Effector CD4-positive, alpha-beta T cell (primary cell): ENCODE data around the gene ANKRD2.
"Not testable (repeated sequence)": the region's sequence is repeated elsewhere in the genome, so short reads cannot be mapped to it uniquely, and the experiment has no call there.

Experiments used
- DNase-seq: peaks from one replicate; pipeline ENCODE4 v3.0.0-alpha.2; 2020

The ANKRD2 gene

DNA sequence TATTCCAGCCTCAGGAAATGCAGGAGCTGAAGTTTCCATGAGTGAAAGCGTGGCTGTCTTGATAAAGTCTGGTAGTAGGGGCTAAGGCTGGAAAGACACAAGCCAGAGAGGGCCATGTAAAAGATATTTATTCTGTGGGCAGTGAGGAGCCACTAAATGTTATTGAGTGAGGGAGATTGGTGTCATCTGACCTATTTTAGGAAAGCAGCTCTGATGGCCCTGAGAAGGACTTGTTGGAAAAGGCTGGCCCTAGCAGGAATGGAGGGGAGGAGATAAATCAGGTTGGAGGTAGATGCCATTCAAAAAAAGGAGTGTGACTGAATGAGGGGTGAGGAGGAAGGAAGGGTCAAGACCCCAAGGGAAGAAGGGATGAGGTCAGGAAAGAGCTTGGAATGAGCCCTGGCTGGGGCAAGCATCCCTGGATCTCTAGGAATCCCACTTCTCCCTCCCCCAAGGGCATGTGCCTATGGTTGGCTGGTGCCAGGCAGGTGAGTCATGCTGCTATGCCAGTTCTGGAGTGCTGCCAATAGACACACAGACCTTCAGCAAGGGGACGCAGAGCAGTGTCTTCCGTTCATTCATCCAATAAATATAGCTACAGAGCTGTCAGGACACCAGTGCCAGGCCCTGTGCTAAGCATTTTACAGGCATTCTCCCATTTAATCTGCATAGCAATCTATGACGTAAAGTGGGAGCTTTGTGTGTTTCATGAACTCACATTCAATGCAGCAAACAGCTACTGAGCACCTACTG is 2.0 kb downstream of the ANKRD2 start:
- no peak for DNase-seq

DNA sequence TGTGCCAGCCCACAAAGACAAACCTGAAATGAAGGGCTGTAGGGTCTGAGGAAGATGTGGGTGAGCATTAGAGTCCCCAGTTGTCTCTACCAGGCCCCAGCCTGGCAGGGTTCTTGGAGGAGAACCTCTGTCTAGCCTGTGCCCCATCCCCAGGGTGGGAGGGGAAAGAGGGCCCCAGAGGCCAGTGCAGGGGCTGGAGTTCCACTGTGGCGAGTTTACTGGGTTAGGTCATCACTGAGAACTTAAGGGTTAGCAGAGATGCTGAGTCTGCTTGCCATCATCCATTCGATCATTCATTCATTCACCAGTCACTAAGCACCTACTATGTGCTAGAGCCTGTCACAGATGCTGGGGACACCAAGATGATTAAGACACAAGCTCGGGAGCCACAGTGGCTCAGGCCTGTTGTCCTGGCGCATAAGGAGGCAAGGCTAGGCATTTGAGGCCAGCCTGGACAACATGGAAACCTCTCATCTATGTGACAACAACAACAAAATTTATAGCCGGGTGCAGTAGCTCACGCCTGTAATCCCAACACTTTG is 2.6 kb downstream of the ANKRD2 start:
- no peak for DNase-seq

DNA sequence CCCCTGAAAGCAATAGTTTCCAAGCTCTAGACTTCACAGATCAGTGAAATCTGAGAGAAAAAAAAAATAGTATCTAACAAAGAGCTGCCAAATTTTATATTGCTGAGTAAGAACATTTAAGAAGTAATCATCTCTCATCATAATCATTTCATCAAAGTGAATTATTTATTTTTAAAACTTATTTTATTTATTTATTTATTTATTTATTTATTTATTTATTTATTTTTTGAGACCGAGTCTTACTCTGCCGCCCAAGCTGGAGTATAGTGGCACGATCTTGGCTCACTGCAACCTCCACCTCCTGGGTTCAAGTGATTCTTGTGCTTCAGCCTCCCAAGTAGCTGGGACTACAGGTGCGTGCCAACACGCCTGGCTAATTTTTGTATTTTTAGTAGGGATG is 3.9 kb downstream of the ANKRD2 start:
- not testable (repeated sequence) for DNase-seq

DNA sequence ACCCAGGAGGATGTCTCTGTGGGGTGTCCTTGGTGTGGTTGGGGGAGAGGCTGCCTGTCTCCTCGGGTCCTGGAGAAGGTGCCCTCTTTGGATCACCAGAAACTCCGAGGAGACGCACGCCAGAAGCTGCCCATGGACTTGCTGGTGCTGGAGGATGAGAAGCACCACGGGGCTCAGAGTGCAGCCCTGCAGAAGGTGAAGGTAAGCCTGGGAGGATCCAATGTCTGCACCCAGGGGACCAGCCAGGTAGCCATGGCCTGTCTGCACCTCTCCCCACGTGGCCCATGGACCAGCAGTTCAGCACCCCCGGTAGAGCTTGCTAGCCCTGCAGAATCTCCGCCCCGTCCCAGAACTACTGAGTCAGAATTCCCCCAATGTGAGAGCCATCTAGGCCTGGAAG is 5.1 kb downstream of the ANKRD2 start:
- no peak for DNase-seq

DNA sequence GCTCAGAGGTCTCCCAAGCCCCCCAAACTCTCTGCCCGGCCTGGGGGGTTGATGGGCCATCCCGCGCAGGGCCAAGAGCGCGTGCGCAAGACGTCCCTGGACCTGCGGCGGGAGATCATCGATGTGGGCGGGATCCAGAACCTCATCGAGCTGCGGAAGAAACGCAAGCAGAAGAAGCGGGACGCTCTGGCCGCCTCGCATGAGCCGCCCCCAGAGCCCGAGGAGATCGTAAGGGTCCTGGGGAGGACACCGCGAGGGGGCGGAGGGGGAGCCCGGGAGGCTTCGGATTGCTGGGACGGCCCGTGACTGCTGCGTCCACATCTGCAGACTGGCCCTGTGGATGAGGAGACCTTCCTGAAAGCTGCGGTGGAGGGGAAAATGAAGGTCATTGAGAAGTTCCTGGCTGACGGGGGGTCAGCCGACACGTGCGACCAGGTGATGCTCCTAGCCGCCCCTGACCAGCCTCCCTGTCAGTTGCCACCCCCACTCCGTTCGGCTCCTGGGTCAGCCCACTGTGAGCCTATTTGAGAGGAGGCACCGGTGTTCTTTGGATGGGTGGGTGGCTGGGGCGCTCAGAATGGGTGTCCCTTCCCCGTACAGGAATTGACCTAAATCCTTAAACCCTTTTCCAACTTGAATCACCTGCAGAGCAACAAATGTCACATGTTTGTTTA is 5.7 kb downstream of the ANKRD2 start:
- DNase-seq, result no peak

DNA sequence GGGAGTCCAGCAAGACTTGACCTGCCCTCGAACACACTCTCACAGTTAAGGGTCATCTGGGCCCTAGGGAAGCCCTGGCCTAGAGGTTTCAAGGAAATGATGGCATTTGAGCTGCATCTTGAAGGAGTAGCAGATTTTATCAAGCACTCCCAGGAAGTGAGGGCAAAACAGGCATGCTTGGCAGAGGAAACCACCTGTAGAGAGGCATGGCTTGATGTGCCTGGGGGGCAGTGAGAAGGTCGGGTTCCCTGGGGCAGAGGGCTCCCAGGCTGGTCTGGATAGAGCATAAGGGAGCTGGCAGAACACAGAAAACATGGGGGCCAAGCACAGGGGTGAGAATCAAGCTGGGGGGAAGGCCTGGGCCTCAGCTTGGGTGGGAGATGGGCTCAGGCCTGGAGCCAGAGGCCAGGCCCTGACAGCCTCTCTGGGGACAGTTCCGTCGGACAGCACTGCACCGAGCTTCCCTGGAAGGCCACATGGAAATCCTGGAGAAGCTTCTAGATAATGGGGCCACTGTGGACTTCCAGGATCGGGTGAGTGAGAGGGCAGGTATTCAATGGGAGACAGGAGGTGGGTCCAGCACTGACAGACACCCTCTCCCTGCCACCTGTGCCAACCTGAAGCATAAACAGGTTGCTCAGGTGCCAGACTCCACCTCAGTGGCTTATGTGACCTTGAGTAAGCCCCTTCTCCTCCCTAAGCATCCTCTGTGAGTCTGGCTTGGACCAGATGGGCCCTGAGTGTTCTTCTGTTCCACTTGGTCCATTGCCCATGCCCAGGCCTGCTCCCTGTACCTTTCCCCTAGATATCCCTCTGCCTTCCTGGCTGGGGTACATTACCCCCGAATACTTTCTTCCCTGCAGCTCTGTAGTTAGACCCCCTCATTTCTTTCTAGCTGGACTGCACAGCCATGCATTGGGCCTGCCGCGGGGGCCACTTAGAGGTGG is 8.1 kb downstream of the ANKRD2 start:
- no peak for DNase-seq

DNA sequence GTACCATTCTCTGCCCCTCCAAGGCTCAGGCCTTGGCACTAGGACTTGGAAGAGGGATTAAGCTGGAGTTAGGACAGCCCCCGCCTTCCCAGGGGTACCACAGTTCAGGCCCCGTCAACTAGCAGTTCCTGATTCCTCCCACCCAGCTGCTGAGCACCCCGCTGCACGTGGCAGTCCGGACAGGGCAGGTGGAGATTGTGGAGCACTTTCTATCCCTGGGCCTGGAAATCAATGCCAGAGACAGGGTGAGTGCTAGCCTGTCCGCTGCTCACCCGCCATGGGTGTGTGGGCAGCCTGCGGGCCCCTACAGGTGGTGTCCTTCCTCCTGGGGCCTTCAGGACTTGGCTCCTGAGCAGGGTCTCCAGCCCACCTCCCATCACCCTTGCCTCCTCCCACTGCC is 9.6 kb downstream of the ANKRD2 start:
- no peak for DNase-seq

DNA sequence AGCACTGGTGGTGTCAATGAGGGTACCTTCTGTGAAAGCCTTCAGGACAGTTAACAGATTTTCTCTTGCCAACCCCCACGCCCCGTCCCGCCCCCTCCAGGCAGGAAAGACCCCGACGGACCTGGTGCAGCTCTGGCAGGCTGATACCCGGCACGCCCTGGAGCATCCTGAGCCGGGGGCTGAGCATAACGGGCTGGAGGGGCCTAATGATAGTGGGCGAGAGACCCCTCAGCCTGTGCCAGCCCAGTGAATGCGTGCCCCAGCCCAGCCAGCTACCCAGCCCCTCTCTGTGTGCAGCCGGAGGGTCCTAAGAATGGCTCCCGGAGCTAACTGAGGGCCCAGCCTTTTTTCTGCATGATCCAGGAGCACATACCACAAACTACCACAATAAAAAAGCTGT is 10.9 kb downstream of the ANKRD2 start:
- no peak for DNase-seq

DNA sequence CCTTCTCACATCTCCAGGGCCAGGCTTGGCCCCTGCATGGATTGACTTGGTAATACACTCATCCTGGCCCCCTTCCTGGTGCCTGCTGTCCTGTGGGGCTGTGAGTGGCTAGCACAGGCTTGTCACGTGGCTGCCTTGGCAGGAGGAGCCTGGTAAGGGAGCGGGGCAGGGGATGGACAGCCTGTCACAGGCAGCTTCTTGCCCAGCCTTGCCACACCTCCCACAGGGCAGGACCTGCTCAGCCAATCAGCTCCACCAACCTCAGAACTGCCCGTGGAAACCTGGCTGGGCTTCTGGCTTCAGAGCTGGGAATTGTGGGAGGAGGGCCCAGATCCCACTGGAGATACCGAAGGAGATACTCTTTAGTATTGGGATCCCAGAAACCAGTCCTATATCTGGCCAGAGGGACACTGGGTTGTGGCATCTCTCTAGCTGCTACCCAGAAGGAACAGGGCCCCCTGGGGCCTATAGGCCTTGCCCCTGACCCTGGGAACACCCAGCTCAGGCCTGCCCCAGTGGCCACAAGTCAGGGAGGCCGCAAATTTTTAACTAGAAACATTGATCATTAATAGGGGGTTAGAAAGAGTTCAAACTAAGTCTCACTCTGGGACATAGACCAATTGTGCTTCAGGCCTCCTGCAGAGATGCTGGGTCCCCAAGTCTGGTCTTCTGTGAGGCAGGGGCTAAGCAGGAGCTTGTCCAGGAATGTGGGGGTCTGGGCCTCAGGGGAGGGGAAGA is 11.7 kb downstream of the ANKRD2 start, which contains the start of gene HOGA1:
HOGA1 (plus strand) TSS at position 330 of the 738 bp plus-strand sequence; CDS start at position 645, 315 bp downstream.
- no peak for DNase-seq

DNA sequence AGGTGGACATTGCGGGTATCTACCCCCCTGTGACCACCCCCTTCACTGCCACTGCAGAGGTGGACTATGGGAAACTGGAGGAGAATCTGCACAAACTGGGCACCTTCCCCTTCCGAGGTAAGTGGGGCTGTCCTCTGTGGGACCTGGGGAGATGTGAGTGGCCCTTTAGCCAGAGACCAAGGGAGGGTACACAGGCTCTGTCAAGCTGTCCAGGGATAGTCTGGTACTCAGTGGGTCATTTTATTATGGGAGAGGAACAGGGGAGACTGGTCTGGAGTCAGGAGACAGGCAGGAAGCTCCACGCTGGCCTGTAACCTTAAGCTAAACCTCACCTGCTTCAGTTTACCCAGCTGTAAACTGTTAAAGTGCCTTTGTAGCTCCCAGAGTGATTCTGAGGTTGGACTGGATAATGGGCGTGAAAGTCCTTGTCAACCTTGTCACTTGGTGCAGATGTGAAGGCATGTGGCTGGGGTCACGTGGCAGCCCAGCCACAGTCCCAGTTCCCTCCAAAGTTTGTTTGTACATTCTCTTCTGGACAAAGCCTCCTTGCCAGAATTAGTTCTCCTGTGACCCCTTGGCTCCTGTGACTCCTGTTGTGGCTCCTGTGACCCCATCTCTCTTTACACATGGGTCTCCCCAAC is 12.3 kb downstream of the ANKRD2 start:
- no peak for DNase-seq

DNA sequence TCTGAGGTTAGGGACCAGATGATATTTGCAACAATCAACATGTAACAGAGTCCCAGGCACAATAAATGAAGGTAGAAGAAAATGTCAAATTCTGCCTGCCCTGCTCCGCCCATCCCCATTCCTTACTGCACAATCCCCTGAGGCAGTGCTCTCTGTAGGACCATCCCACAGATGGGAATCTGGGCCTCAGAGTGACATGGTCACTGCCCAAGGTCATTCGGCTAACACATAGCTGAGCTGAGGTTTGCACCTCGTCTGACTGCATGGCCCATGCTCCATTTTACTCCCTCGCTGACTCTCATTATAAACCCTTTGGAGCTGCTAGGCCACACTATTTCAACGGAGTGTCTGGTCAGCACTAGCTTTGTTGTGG is 12.8 kb downstream of the ANKRD2 start:
- DNase-seq, result no peak

DNA sequence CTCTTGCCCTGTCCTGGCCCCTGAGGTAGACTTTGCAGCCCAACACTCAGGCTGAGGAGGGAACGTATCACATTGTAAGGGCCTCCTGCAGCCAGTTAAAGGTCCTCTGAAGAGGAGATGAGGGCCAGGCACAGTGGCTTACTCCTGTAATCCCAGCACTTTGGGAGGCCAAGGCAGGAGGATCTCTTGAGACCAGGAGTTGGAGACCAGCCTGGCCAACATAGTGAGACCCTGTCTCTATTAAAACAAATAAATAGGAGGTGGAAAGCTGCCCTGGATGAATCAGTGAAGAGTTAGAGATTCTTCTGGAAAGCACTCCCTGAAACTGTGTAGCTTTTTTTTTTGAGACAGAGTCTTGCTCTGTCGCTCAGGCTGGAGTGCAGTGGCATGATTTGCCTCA is 14.6 kb downstream of the ANKRD2 start:
- DNase-seq, result no peak

DNA sequence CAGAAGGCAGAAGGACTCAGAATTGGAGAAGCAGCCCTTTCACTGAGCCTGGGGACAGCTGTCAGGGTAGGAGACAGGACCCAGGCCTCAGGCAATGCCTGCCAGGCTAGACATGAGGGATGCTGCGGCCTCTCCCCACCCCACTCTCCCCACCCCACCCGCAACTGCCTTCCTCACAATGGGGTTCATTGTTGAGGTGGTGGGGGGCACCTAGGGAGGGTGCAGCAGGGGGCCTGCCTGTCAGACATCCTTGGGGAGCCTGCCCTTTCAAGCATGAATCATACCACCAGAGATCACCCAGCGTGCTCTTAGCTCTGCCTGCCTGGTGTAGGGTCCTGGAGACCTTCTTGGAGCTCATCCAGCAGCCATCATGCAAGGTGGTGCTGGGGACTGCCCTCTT is 16.9 kb downstream of the ANKRD2 start, which contains the start of gene C10orf62:
C10orf62 (plus strand) TSS at position 243 of the 400 bp plus-strand sequence. CDS start 177 bp downstream, outside the sequence.
- DNase-seq, result no peak

DNA sequence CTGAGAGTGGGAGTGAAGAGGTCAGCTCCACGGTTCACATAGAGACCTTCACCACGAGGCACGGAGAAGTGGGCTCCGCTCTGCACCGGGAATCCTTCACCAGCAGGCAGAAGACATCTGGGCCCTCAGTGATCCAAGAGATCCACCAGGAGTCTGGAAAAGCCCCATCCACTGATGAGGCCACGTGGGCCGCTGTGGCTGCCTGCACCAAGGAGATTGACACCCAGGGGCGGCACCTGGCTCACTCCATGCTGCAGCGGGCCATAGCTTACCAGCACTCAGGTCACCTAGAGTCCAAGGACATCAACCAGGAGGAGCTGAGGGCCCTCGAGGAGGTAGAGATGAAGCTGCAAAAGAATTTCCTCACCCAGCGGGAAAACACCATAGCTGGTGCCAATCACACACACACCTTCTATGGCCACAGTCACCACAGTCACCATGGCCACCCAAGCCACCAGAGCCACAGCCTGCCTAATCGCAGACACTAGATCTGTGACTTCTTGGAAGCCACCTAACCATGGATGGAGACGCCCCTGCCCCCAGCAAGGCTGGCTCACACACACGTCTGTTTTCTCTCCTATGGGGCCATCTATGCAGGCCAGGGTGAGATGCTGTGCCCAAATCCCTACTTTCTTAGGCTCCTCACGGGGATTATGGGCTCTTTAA is 17.6 kb downstream of the ANKRD2 start:
- no peak for DNase-seq

DNA sequence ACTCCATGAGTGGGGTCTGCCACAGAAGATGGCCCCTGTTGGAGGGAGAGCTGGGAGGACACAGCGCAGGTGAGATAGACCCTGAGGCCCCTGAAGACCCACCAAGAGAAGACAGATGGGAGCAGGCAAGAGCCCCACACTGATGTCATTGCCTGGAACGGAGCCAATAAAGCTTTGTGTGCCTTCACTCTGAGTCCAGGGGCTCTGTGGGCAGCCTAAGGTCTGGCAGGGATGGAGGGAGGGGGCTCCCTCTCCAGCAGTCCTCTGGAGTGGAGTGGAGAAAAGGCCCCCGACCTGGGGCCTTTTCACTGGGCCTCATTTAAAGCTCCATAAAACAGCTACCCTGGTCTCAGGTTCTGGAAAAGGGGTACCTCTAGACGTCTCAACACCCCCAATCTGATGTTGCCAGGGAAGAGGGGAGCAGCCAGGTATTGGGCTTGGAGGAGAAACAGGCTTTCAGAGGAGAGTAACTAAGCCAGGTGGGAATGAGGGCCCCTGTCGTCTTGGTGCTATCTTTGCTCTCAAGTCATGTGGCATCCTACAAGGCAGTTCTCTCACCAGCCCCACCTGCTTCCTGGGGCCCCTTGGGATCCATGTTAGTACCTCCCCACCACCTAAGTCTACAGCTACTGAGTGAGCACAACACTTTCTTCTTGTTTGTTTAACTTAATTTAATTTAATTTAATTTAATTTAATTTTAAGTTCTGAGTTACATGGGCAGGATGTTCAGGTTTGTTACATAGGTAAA is 18.3 kb downstream of the ANKRD2 start:
- DNase-seq, result no peak

DNA sequence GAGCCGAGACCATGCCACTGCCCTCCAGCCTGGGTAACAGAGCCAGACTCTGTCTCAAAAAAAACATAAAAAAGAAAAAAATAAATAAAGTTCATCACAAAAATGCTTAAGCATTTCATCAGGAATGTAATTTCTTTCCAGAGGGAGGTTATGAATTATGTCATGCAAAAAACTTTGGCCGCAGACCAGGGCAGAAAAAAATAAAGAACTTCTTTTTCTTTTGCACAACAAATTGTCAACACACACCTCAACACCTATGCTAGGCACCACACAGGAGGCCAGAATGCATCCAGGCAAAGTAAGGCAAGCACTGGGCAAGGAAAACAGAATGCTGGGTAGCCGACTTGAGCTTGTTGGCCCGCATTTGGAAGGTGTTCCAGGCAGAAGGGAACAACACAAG is 20.8 kb downstream of the ANKRD2 start:
- DNase-seq, result no peak

DNA sequence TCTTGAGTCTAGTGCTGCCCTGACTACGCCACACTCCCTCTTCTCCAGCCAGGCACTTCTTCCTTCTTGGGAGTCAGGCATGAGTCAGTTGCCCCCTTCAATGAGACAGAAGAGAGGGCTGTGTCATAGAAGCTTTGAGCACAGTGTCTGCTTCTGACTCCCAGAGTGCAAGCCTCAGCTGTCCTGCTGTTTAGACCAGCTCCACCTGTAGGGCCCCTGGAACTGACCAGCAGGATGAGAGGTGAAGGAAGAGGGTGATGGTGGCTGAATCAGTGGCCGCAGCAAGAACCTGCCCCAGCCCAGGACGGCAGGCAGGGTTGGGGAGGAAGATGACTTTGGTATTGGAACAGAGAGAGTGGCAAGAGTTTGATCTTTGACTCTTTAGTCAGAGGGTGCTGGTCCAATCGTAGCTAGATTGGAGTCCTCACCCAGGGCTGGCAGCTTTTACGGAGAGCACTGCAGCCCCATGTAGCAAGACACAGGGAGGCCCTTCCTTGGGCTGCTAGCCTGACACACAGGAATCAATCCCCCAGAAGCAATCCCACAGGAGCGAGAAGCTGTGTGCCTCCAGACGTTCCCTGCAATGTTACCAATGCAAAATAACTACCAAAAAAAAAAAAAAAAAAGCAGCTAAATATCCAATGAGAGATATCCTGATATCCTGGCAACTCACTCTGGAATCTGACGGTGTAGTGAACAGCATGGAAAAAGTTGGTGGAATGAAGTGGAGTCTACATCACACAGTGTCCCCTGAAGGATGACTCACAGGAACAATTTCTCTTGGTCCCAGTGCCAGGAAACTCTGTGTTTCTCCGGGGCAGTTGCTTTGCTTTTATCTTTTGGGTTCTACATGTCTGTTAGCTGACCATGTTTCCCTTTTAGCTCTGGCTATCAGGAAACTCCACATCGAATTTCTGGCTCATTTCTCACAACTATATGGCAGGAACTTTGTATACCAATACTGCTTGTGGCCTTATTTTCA is 23.8 kb downstream of the ANKRD2 start:
- DNase-seq, result no peak

DNA sequence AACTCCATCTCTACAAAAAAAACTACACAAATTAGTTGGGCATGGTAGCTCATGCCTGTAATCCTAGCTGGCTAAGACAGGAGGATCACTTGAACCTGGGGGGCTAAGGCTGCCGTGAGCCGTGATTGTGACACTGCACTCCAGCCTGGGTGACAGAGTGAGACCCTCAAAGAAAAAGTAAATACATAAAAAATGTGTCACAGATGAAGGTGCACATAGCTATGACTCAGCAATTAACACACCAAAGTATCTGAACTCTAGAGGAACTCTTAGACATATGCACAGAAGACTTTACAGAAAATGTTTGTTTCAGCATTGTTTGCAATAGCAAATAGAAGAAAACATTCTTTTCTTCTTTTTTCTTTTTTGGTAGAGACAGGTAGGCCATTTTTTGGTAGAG is 25.2 kb downstream of the ANKRD2 start:
- no peak for DNase-seq
